PFSK-1 (cell line): ENCODE measurements around the gene USP17L18.
"Not testable (repeated sequence)": the region's sequence is repeated elsewhere in the genome, so short reads cannot be mapped to it uniquely, and the experiment has no call there.

ENCODE experiments used
- POLR2AphosphoS5 ChIP-seq: IDR thresholded peaks from 2 replicates; pipeline ENCODE4 v1.6.1; 2012; ENCODE audit warnings: low read depth, mild to moderate bottlenecking, control low read depth, low read length, moderate library complexity
- REST ChIP-seq, 2 experiments: IDR thresholded peaks; 2 replicates each; pipeline versions ENCODE4 v1.6.1 to v1.8.0; 2011 to 2012; ENCODE audit warnings: low read depth in 2 of 2, low read length in 2 of 2, control low read depth in 1 of 2, inconsistent platforms in 1 of 2, mild to moderate bottlenecking in 1 of 2, moderate library complexity in 1 of 2; ENCODE audit not compliant: insufficient read depth in 1 of 2

DNA sequence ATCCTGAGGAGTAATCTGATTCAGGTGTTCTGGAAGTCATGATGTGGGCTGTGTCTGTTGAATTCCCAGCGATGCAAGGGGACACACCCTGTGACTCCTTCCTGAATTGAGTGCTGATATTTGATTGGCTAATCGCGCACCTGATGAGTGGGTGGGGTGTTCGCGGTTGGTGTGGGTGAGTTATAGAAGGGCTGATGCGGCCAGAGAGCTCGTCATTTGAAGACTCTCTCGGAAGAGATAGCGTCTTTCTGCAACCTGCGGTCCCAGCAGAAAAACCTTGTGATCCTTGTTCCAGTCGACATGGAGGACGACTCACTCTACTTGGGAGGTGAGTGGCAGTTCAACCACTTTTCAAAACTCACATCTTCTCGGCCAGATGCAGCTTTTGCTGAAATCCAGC lies 38.1 kb upstream of the USP17L18 start, which contains the start of gene USP17L10:
- not testable (repeated sequence) for TF ChIP-seq REST (IDR thresholded peaks at IDR 0.05; ENCODE audit: insufficient read depth in 1 of 2, low read depth in 2 of 2, low read length in 2 of 2); POLR2AphosphoS5
